ENCODE data around the gene CIITA.

Gene CIITA

GRCh38 chr16:10847176-10847575 is 29.8 kb upstream of the CIITA start:
- no peaks in the 10 kb centered on the region for H3K79me2 ChIP-seq (ENCODE audit: control insufficient read depth, insufficient read depth, low read length)
- no peak overlapping the region for H3K4ac ChIP-seq (ENCODE audit: low read depth, low read length)
- no peak overlapping the region for H4K5ac ChIP-seq (ENCODE audit: low read length)
- H3K36me3 ChIP-seq (ENCODE audit: control insufficient read depth, insufficient read depth, low read length) = no peaks in the 10 kb centered on the region
- no peak for DNase-seq
- no peak overlapping the region for H3K27ac ChIP-seq (ENCODE audit: low read depth, low read length)
- H3K23ac ChIP-seq (ENCODE audit: low read length) = no peak overlapping the region
- H3K56ac ChIP-seq (ENCODE audit: low read length) = no peak overlapping the region
- H3K4me2 ChIP-seq (ENCODE audit: low read length) = no peak overlapping the region
- no CpG with 5 or more reads among the region's 2 CpGs for WGBS (ENCODE audit: extremely low coverage, insufficient coverage, low lambda C conversion rate)
- H2AK5ac ChIP-seq (ENCODE audit: low read length) = no peak overlapping the region
- H3K9ac ChIP-seq (ENCODE audit: low read length) = no peak overlapping the region
- H3K4me1 ChIP-seq (ENCODE audit: control insufficient read depth, low read depth, low read length) = no peaks in the 10 kb centered on the region
- H2BK120ac ChIP-seq (ENCODE audit: low read depth, low read length) = no peak overlapping the region
- no peaks in the 10 kb centered on the region for H3K27me3 ChIP-seq (ENCODE audit: insufficient read depth, low read length, poor library complexity)
- no peak overlapping the region for H3K18ac ChIP-seq (ENCODE audit: low read length)
- H3K79me1 ChIP-seq (ENCODE audit: low read length) = no peaks in the 10 kb centered on the region
- no peak overlapping the region for H2BK5ac ChIP-seq (ENCODE audit: low read length)
- no peak overlapping the region for H4K8ac ChIP-seq (ENCODE audit: low read depth, low read length)
- H2BK15ac ChIP-seq (replicated peaks; ENCODE audit: low read depth) = no peak overlapping the region
- no peak overlapping the region for H3K4me3 ChIP-seq (ENCODE audit: low read length)

GRCh38 chr16:10849736-10850477 is 27.1 kb upstream of the CIITA start:
- H3K4me2 ChIP-seq (ENCODE audit: low read length) = no peak overlapping the region
- H3K27ac ChIP-seq (ENCODE audit: low read depth, low read length) = no peak overlapping the region
- H3K4me1 ChIP-seq (ENCODE audit: control insufficient read depth, low read depth, low read length) = no peaks in the 10 kb centered on the region
- no peak overlapping the region for H3K9ac ChIP-seq (ENCODE audit: low read length)
- no peak overlapping the region for H3K4me3 ChIP-seq (ENCODE audit: low read length)
- H2AK5ac ChIP-seq (ENCODE audit: low read length) = no peak overlapping the region
- WGBS (ENCODE audit: extremely low coverage, insufficient coverage, low lambda C conversion rate) = no CpG with 5 or more reads among the region's 7 CpGs
- H2BK120ac ChIP-seq (ENCODE audit: low read depth, low read length) = no peak overlapping the region
- H2BK5ac ChIP-seq (ENCODE audit: low read length) = no peak overlapping the region
- H3K4ac ChIP-seq (ENCODE audit: low read depth, low read length) = no peak overlapping the region
- H3K27me3 ChIP-seq (ENCODE audit: insufficient read depth, low read length, poor library complexity) = no peaks in the 10 kb centered on the region
- no peak for DNase-seq
- no peak overlapping the region for H3K56ac ChIP-seq (ENCODE audit: low read length)
- no peak overlapping the region for H4K5ac ChIP-seq (ENCODE audit: low read length)
- no peaks in the 10 kb centered on the region for H3K79me2 ChIP-seq (ENCODE audit: control insufficient read depth, insufficient read depth, low read length)
- H4K8ac ChIP-seq (ENCODE audit: low read depth, low read length) = no peak overlapping the region
- no peaks in the 10 kb centered on the region for H3K36me3 ChIP-seq (ENCODE audit: control insufficient read depth, insufficient read depth, low read length)
- H3K18ac ChIP-seq (ENCODE audit: low read length) = no peak overlapping the region
- H2BK15ac ChIP-seq (replicated peaks; ENCODE audit: low read depth) = no peak overlapping the region
- H3K23ac ChIP-seq (ENCODE audit: low read length) = no peak overlapping the region
- no peaks in the 10 kb centered on the region for H3K79me1 ChIP-seq (ENCODE audit: low read length)

GRCh38 chr16:10850478-10850850 is 26.5 kb upstream of the CIITA start:
- H2BK5ac ChIP-seq (ENCODE audit: low read length) = no peak overlapping the region
- H3K9ac ChIP-seq (ENCODE audit: low read length) = no peak overlapping the region
- H4K5ac ChIP-seq (ENCODE audit: low read length) = no peak overlapping the region
- H4K8ac ChIP-seq (ENCODE audit: low read depth, low read length) = no peak overlapping the region
- H3K36me3 ChIP-seq (ENCODE audit: control insufficient read depth, insufficient read depth, low read length) = no peaks in the 10 kb centered on the region
- no peak overlapping the region for H2BK15ac ChIP-seq (replicated peaks; ENCODE audit: low read depth)
- no peaks in the 10 kb centered on the region for H3K27me3 ChIP-seq (ENCODE audit: insufficient read depth, low read length, poor library complexity)
- no peak overlapping the region for H3K4me3 ChIP-seq (ENCODE audit: low read length)
- no peak overlapping the region for H3K4me2 ChIP-seq (ENCODE audit: low read length)
- no peak overlapping the region for H3K56ac ChIP-seq (ENCODE audit: low read length)
- no peaks in the 10 kb centered on the region for H3K79me2 ChIP-seq (ENCODE audit: control insufficient read depth, insufficient read depth, low read length)
- H3K27ac ChIP-seq (ENCODE audit: low read depth, low read length) = no peak overlapping the region
- no peak overlapping the region for H2AK5ac ChIP-seq (ENCODE audit: low read length)
- no peaks in the 10 kb centered on the region for H3K4me1 ChIP-seq (ENCODE audit: control insufficient read depth, low read depth, low read length)
- no peak overlapping the region for H3K4ac ChIP-seq (ENCODE audit: low read depth, low read length)
- no peak overlapping the region for H3K18ac ChIP-seq (ENCODE audit: low read length)
- no peak overlapping the region for H3K23ac ChIP-seq (ENCODE audit: low read length)
- DNase-seq = no peak
- no CpG with 5 or more reads among the region's 4 CpGs for WGBS (ENCODE audit: extremely low coverage, insufficient coverage, low lambda C conversion rate)
- no peak overlapping the region for H2BK120ac ChIP-seq (ENCODE audit: low read depth, low read length)
- H3K79me1 ChIP-seq (ENCODE audit: low read length) = no peaks in the 10 kb centered on the region

- H3K4me1 ChIP-seq (ENCODE audit: control insufficient read depth, low read depth, low read length) = no peaks in the 10 kb centered on the region
- no CpG with 5 or more reads among the region's 3 CpGs for WGBS (ENCODE audit: extremely low coverage, insufficient coverage, low lambda C conversion rate)
These were observed 25.5 kb upstream of the CIITA start for GRCh38 chr16:10851512-10851911.

GRCh38 chr16:10852286-10852685 is 24.7 kb upstream of the CIITA start:
- no peak overlapping the region for H2AK5ac ChIP-seq (ENCODE audit: low read length)
- WGBS (ENCODE audit: extremely low coverage, insufficient coverage, low lambda C conversion rate) = no CpG with 5 or more reads among the region's 4 CpGs

More at GRCh38 chr16:10851512-10851911, 25.5 kb upstream of the CIITA start:
- no peak overlapping the region for H2AK5ac ChIP-seq (ENCODE audit: low read length)
- H3K9ac ChIP-seq (ENCODE audit: low read length) = no peak overlapping the region
- no peaks in the 10 kb centered on the region for H3K79me2 ChIP-seq (ENCODE audit: control insufficient read depth, insufficient read depth, low read length)
- H3K23ac ChIP-seq (ENCODE audit: low read length) = no peak overlapping the region
- H3K27ac ChIP-seq (ENCODE audit: low read depth, low read length) = no peak overlapping the region
- no peak overlapping the region for H3K18ac ChIP-seq (ENCODE audit: low read length)
- H3K27me3 ChIP-seq (ENCODE audit: insufficient read depth, low read length, poor library complexity) = no peaks in the 10 kb centered on the region
- H3K4ac ChIP-seq (ENCODE audit: low read depth, low read length) = no peak overlapping the region
- H2BK5ac ChIP-seq (ENCODE audit: low read length) = no peak overlapping the region
- H2BK120ac ChIP-seq (ENCODE audit: low read depth, low read length) = no peak overlapping the region
- H3K79me1 ChIP-seq (ENCODE audit: low read length) = no peaks in the 10 kb centered on the region
- no peak overlapping the region for H4K5ac ChIP-seq (ENCODE audit: low read length)
- no peak overlapping the region for H3K4me2 ChIP-seq (ENCODE audit: low read length)
- no peak overlapping the region for H3K4me3 ChIP-seq (ENCODE audit: low read length)
- no peaks in the 10 kb centered on the region for H3K36me3 ChIP-seq (ENCODE audit: control insufficient read depth, insufficient read depth, low read length)
- no peak overlapping the region for H3K56ac ChIP-seq (ENCODE audit: low read length)
- no peak overlapping the region for H4K8ac ChIP-seq (ENCODE audit: low read depth, low read length)
- DNase-seq = peak; percentile 69
- no peak overlapping the region for H2BK15ac ChIP-seq (replicated peaks; ENCODE audit: low read depth)

GRCh38 chr16:10852948-10853347 is 24.1 kb upstream of the CIITA start:
- no peak overlapping the region for H3K4me3 ChIP-seq (ENCODE audit: low read length)
- H3K36me3 ChIP-seq (ENCODE audit: control insufficient read depth, insufficient read depth, low read length) = no peaks in the 10 kb centered on the region
- no peak overlapping the region for H3K18ac ChIP-seq (ENCODE audit: low read length)
- no peak for DNase-seq
- no peaks in the 10 kb centered on the region for H3K79me1 ChIP-seq (ENCODE audit: low read length)
- no CpG with 5 or more reads among the region's 5 CpGs for WGBS (ENCODE audit: extremely low coverage, insufficient coverage, low lambda C conversion rate)
- no peak overlapping the region for H3K27ac ChIP-seq (ENCODE audit: low read depth, low read length)
- H3K27me3 ChIP-seq (ENCODE audit: insufficient read depth, low read length, poor library complexity) = no peaks in the 10 kb centered on the region
- H2AK5ac ChIP-seq (ENCODE audit: low read length) = no peak overlapping the region
- no peak overlapping the region for H3K9ac ChIP-seq (ENCODE audit: low read length)
- no peak overlapping the region for H2BK15ac ChIP-seq (replicated peaks; ENCODE audit: low read depth)
- no peak overlapping the region for H4K5ac ChIP-seq (ENCODE audit: low read length)
- no peaks in the 10 kb centered on the region for H3K79me2 ChIP-seq (ENCODE audit: control insufficient read depth, insufficient read depth, low read length)
- no peak overlapping the region for H3K4me2 ChIP-seq (ENCODE audit: low read length)
- H3K4me1 ChIP-seq (ENCODE audit: control insufficient read depth, low read depth, low read length) = no peaks in the 10 kb centered on the region
- no peak overlapping the region for H4K8ac ChIP-seq (ENCODE audit: low read depth, low read length)
- H3K56ac ChIP-seq (ENCODE audit: low read length) = no peak overlapping the region
- no peak overlapping the region for H2BK120ac ChIP-seq (ENCODE audit: low read depth, low read length)
- no peak overlapping the region for H3K23ac ChIP-seq (ENCODE audit: low read length)
- no peak overlapping the region for H2BK5ac ChIP-seq (ENCODE audit: low read length)
- H3K4ac ChIP-seq (ENCODE audit: low read depth, low read length) = no peak overlapping the region

More at GRCh38 chr16:10852286-10852685, 24.7 kb upstream of the CIITA start:
- no peak overlapping the region for H3K27ac ChIP-seq (ENCODE audit: low read depth, low read length)
- H3K4me1 ChIP-seq (ENCODE audit: control insufficient read depth, low read depth, low read length) = no peaks in the 10 kb centered on the region
- no peak overlapping the region for H2BK5ac ChIP-seq (ENCODE audit: low read length)
- no peak overlapping the region for H3K18ac ChIP-seq (ENCODE audit: low read length)
- no peaks in the 10 kb centered on the region for H3K36me3 ChIP-seq (ENCODE audit: control insufficient read depth, insufficient read depth, low read length)
- no peak overlapping the region for H3K9ac ChIP-seq (ENCODE audit: low read length)
- H4K5ac ChIP-seq (ENCODE audit: low read length) = no peak overlapping the region
- H3K79me2 ChIP-seq (ENCODE audit: control insufficient read depth, insufficient read depth, low read length) = no peaks in the 10 kb centered on the region
- no peak overlapping the region for H2BK15ac ChIP-seq (replicated peaks; ENCODE audit: low read depth)
- H2BK120ac ChIP-seq (ENCODE audit: low read depth, low read length) = no peak overlapping the region
- no peaks in the 10 kb centered on the region for H3K79me1 ChIP-seq (ENCODE audit: low read length)
- H3K23ac ChIP-seq (ENCODE audit: low read length) = no peak overlapping the region
- DNase-seq = no peak
- H3K27me3 ChIP-seq (ENCODE audit: insufficient read depth, low read length, poor library complexity) = no peaks in the 10 kb centered on the region
- H3K4me2 ChIP-seq (ENCODE audit: low read length) = no peak overlapping the region
- no peak overlapping the region for H4K8ac ChIP-seq (ENCODE audit: low read depth, low read length)
- no peak overlapping the region for H3K4me3 ChIP-seq (ENCODE audit: low read length)
- no peak overlapping the region for H3K56ac ChIP-seq (ENCODE audit: low read length)
- no peak overlapping the region for H3K4ac ChIP-seq (ENCODE audit: low read depth, low read length)
